H9 (cell line): ENCODE measurements around the gene DENND5B. TPM values are rescaled to one million over a fixed set of nuclear protein-coding genes. Genes with fewer than 3 reads are reported as not detected.

Source experiments
- DNase-seq: peaks from one replicate; pipeline ENCODE4 v3.0.0-alpha.2; 2017
- H2AFZ ChIP-seq: one replicate; pipeline ENCODE4 v1.6.1; 2013; ENCODE audit warnings: mild to moderate bottlenecking, low read length, control low read depth, moderate library complexity
- H2AK5ac ChIP-seq: 2 replicates; pipeline ENCODE4 v1.6.1; 2013; ENCODE audit warnings: low read length, control low read depth, mixed read lengths; ENCODE audit not compliant: insufficient read length
- H2BK120ac ChIP-seq: one replicate; pipeline ENCODE4 v1.6.1; 2013; ENCODE audit warnings: low read depth, mild to moderate bottlenecking, low read length, control low read depth, inconsistent platforms; ENCODE audit not compliant: poor library complexity, severe bottlenecking
- H2BK12ac ChIP-seq: 2 replicates; pipeline ENCODE4 v1.6.1; 2013; ENCODE audit warnings: low read length, control low read depth, mixed read lengths, low read depth; ENCODE audit not compliant: insufficient read length
- H2BK15ac ChIP-seq: 2 replicates; pipeline ENCODE4 v1.6.1; 2013; ENCODE audit warnings: low read depth, low read length, control low read depth
- H2BK20ac ChIP-seq: one replicate; pipeline ENCODE4 v1.6.1; 2013; ENCODE audit warnings: low read depth, mild to moderate bottlenecking, low read length, control low read depth, inconsistent platforms; ENCODE audit not compliant: poor library complexity, severe bottlenecking
- H2BK5ac ChIP-seq: 2 replicates; pipeline ENCODE4 v1.6.1; 2013; ENCODE audit warnings: low read length, control low read depth, mixed read lengths; ENCODE audit not compliant: insufficient read length
- H3K14ac ChIP-seq: 2 replicates; pipeline ENCODE4 v1.6.1; 2013; ENCODE audit warnings: low read length, control low read depth; ENCODE audit not compliant: insufficient read depth
- H3K18ac ChIP-seq: 2 replicates; pipeline ENCODE4 v1.6.1; 2013; ENCODE audit warnings: low read depth, mild to moderate bottlenecking, mixed read lengths, low read length, control low read depth; ENCODE audit not compliant: insufficient read length
- H3K23ac ChIP-seq: 2 replicates; pipeline ENCODE4 v1.6.1; 2013; ENCODE audit warnings: low read length, control low read depth, mixed read lengths, low read depth; ENCODE audit not compliant: insufficient read length
- H3K23me2 ChIP-seq: 2 replicates; pipeline ENCODE4 v1.6.1; 2013; ENCODE audit warnings: low read depth, mild to moderate bottlenecking, mixed read lengths, low read length, control low read depth; ENCODE audit not compliant: insufficient read length, poor library complexity, severe bottlenecking
- H3K27ac ChIP-seq: 2 replicates; pipeline ENCODE4 v1.5.1; 2013; ENCODE audit warnings: low read length, control low read depth, mixed read lengths, low read depth; ENCODE audit not compliant: insufficient read length
- H3K27me3 ChIP-seq: 2 replicates; pipeline ENCODE4 v1.6.1; 2013; ENCODE audit warnings: low read length, control low read depth, inconsistent platforms; ENCODE audit not compliant: insufficient read depth
- H3K4ac ChIP-seq: 2 replicates; pipeline ENCODE4 v1.6.1; 2013; ENCODE audit warnings: low read depth, mild to moderate bottlenecking, control low read depth, inconsistent platforms, low read length, moderate library complexity
- H3K4me1 ChIP-seq: 2 replicates; pipeline ENCODE4 v1.6.1; 2013; ENCODE audit warnings: low read length, control low read depth, inconsistent platforms; ENCODE audit not compliant: insufficient read depth
- H3K4me2 ChIP-seq: 2 replicates; pipeline ENCODE4 v1.6.1; 2013; ENCODE audit warnings: low read length, control low read depth, mixed read lengths; ENCODE audit not compliant: insufficient read length, insufficient read depth
- H3K56ac ChIP-seq: 2 replicates; pipeline ENCODE4 v1.6.1; 2013; ENCODE audit warnings: low read depth, mild to moderate bottlenecking, mixed read lengths, low read length, control low read depth; ENCODE audit not compliant: insufficient read length
- H3K79me1 ChIP-seq: 2 replicates; pipeline ENCODE4 v1.6.1; 2013; ENCODE audit warnings: low read depth, mild to moderate bottlenecking, moderate library complexity, low read length, control low read depth, inconsistent platforms; ENCODE audit not compliant: insufficient read depth, poor library complexity, severe bottlenecking
- H3K79me2 ChIP-seq: 2 replicates; pipeline ENCODE4 v1.6.1; 2013; ENCODE audit warnings: low read length, control low read depth, inconsistent platforms; ENCODE audit not compliant: insufficient read depth
- H3K9ac ChIP-seq: 2 replicates; pipeline ENCODE4 v1.6.1; 2013; ENCODE audit warnings: low read length, control low read depth, mixed read lengths; ENCODE audit not compliant: insufficient read length; ENCODE audit errors: extremely low read depth
- H3K9me3 ChIP-seq: one replicate; pipeline ENCODE4 v1.6.1; 2013; ENCODE audit warnings: low read depth, low read length, inconsistent platforms; ENCODE audit not compliant: control insufficient read depth
- H3T11ph ChIP-seq: one replicate; pipeline ENCODE4 v1.6.1; 2013; ENCODE audit warnings: mild to moderate bottlenecking, low read length, control low read depth, inconsistent platforms
- H4K20me1 ChIP-seq: one replicate; pipeline ENCODE4 v1.6.1; 2013; ENCODE audit not compliant: control insufficient read depth, insufficient read length, insufficient read depth
- H4K5ac ChIP-seq: 2 replicates; pipeline ENCODE4 v1.6.1; 2013; ENCODE audit warnings: low read depth, mild to moderate bottlenecking, mixed read lengths, low read length, control low read depth; ENCODE audit not compliant: insufficient read length
- H4K8ac ChIP-seq: replicated peaks from 2 replicates; pipeline ENCODE4 v1.6.1; 2013; ENCODE audit warnings: low read length, control low read depth, mixed read lengths, low read depth; ENCODE audit not compliant: insufficient read length
- H4K91ac ChIP-seq: 2 replicates; pipeline ENCODE4 v1.6.1; 2013; ENCODE audit warnings: low read depth, mild to moderate bottlenecking, moderate library complexity, mixed read lengths, low read length, control low read depth; ENCODE audit not compliant: insufficient read length
- H3K27ac Mint-ChIP-seq, 3 experiments: 2 replicates in 2 of 3; 3 replicates in 1 of 3; pipeline ENCODE4 v1.8.0; 2020 to 2021; ENCODE audit warnings: mixed read lengths in 3 of 3, mild to moderate bottlenecking in 1 of 3, moderate library complexity in 1 of 3
- H3K27me3 Mint-ChIP-seq: 2 replicates; pipeline ENCODE4 v1.8.0; 2021; ENCODE audit warnings: low read depth, mild to moderate bottlenecking, moderate library complexity, mixed read lengths
- H3K36me3 Mint-ChIP-seq, 3 experiments: 2 replicates in 2 of 3; 3 replicates in 1 of 3; pipeline ENCODE4 v1.8.0; 2020 to 2021; ENCODE audit warnings: low read depth in 3 of 3, mixed read lengths in 3 of 3; ENCODE audit not compliant: insufficient read depth in 1 of 3
- H3K4me1 Mint-ChIP-seq, 2 experiments: 2 replicates each; pipeline ENCODE4 v1.8.0; 2020; ENCODE audit warnings: mixed read lengths in 2 of 2
- H3K4me3 Mint-ChIP-seq, 2 experiments: 2 replicates in 1 of 2; 3 replicates in 1 of 2; pipeline ENCODE4 v1.8.0; 2020 to 2021; ENCODE audit warnings: mild to moderate bottlenecking in 2 of 2, mixed read lengths in 2 of 2, moderate library complexity in 1 of 2
- H3K9me3 Mint-ChIP-seq, 2 experiments: 2 replicates in 1 of 2; 3 replicates in 1 of 2; pipeline ENCODE4 v1.8.0; 2020; ENCODE audit warnings: mild to moderate bottlenecking in 2 of 2, mixed read lengths in 2 of 2, moderate library complexity in 1 of 2
- WGBS: extraction: QIAGEN DNeasy Blood & Tissue Kit; methylation state at CpG from one replicate; pipeline ENCODE4 v1.1.7; 2013; ENCODE audit warnings: missing lambda C conversion rate, low lambda C conversion rate, mixed read lengths; ENCODE audit not compliant: insufficient read length; ENCODE audit errors: extremely low coverage; 5-methylcytosine and 5-hydroxymethylcytosine counted together
- total RNA-seq: library from RNA; stranded (reverse); gene quantifications from 2 replicates; pipeline ENCODE4 v1.2.1, GENCODE V29; 2021
- TF ChIP-seq, protein P1 (sequence below): fragments of 200-600 bp; sonication (generic); conservative IDR thresholded peaks from 3 replicates; pipeline ENCODE4 v1.8.0; 2021; ENCODE audit warnings: antibody characterized with exemption, mild to moderate bottlenecking

The DENND5B gene
- total RNA-seq, 1 experiment from 2014 or later = 13.4 TPM

DNA sequence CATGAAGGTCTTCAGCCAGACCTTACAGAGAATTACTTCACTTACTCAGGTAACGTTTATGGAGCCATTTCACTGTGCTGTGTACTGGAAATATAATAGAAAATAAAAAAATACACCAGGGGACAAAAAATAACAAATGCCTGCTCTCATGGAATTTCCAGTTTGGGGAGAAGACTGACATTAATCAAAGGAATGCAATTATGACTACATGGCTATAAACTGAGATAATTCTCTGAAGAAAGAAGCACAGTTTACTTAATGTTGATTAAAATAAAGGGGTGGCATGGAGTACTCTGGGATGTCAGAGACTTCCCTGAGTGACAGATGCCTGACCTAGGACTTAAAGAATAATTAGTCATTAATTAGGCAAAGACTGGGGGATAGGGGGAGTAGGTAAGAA lies 59.0 kb downstream of the DENND5B start:
- Histone ChIP-seq H4K91ac (no peak overlapping the region), H3K9me3 (no peaks in the 10 kb centered on the region), H2AFZ (no peak overlapping the region), H4K20me1 (no peaks in the 10 kb centered on the region), H3K4me2 (no peak overlapping the region), H3K27ac (no peak overlapping the region), H3K27me3 (no peaks in the 10 kb centered on the region), H4K5ac (no peak overlapping the region), H4K8ac (no peak overlapping the region), H3K23me2 (no peaks in the 10 kb centered on the region), H3K79me2 (no peaks in the 10 kb centered on the region), H2AK5ac (no peak overlapping the region), H3K79me1 (no peaks in the 10 kb centered on the region), H3K56ac (no peak overlapping the region), H3K9ac (no peak overlapping the region), H2BK12ac (no peak overlapping the region), H3K4ac (no peak overlapping the region), H2BK20ac (no peak overlapping the region), H3K18ac (no peak overlapping the region), H2BK120ac (no peak overlapping the region), H2BK15ac (no peak overlapping the region), H2BK5ac (no peak overlapping the region), H3T11ph (no peak overlapping the region), H3K23ac (no peak overlapping the region), H3K14ac (no peak overlapping the region), H3K4me1 (no peaks in the 10 kb centered on the region; the same call in 1 of the 2 replicates)
- H3K9me3 Mint-ChIP-seq = no peaks in the 10 kb centered on the region
- TF ChIP-seq, protein P1, sequence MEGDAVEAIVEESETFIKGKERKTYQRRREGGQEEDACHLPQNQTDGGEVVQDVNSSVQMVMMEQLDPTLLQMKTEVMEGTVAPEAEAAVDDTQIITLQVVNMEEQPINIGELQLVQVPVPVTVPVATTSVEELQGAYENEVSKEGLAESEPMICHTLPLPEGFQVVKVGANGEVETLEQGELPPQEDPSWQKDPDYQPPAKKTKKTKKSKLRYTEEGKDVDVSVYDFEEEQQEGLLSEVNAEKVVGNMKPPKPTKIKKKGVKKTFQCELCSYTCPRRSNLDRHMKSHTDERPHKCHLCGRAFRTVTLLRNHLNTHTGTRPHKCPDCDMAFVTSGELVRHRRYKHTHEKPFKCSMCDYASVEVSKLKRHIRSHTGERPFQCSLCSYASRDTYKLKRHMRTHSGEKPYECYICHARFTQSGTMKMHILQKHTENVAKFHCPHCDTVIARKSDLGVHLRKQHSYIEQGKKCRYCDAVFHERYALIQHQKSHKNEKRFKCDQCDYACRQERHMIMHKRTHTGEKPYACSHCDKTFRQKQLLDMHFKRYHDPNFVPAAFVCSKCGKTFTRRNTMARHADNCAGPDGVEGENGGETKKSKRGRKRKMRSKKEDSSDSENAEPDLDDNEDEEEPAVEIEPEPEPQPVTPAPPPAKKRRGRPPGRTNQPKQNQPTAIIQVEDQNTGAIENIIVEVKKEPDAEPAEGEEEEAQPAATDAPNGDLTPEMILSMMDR = no peak
- H3K4me3 Mint-ChIP-seq = no peak overlapping the region
- no peaks in the 10 kb centered on the region for H3K27me3 Mint-ChIP-seq
- no CpG with 5 or more reads among the region's 1 CpG for WGBS
- H3K27ac Mint-ChIP-seq = peak overlapping the region in 2 of 3 experiments; percentile 17 to 27; a peak in 2 of 7 replicates
- H3K4me1 Mint-ChIP-seq = peaks cover 38 to 47% of the 10 kb centered on the region in 2 experiments
- DNase-seq = no peak
- 0 out of 7 replicates have a peak, but pooled peaks cover 0 to 2% (median 0%) of the 10 kb centered on the region in 3 experiments for H3K36me3 Mint-ChIP-seq
